ENCODE results near the gene IL4I1.
A peak's percentile ranks its signal among the peaks of the same experiment; 100 is the strongest.

Gene IL4I1

DNA sequence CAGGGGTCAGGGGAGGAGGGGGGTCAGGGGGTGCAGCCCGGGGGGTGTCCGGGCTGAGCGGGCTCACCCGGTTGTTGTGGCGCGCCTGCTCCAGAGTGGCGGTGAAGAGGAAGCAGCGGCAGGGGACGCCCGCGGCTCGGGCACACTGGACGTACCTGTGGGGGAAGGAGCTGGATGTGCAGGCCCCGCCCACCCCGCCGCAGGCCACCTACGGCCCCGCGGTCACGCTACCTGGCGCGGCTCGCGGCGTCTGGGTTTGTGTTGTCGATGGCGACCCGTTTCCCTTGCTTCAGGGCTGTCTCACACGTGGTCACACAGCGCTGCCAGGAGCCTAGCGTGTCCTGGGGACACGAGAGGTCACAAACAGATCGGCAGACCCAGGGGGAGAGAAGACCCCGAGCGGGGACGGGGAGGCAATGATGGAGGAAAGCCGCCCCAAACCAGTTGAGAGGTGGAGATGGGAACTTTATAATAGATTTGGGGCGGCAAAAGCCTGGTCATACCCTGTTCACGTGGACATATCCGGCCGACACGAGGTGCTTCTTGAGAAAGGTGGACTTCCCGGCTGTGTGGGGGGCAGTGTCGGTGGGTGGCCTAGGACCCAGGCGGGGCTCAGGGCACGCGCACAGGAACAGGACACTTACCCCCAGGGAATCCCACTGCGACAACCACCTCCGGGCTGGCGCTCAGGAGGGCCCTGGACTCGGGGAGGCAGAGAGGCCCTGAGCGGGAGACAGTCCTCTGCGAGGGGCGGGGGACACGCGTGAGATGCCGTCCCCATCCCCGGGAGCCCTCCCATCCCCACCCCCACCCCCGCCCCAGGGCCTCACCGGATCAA lies 34.9 kb downstream of the IL4I1 start:
- no peak for DNase-seq

DNA sequence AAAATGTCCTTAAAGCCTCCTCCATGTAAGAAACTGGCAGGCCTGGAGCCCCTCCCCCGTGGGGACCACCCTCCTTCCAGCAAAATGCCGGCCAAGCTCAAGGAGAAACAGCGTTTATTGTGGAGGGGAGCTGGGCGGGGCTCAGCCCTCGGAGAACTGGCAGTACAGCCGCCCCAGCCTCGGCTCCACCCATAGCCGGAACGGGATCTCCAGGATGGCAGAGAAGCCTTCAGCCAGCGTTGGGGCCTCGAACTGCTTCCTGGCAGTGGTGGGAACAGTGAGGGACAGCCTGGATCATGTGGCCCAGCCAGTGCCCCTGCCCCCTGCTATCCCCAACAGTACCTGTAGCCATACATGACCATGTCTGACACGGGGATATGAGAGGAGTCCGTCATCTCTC lies 35.6 kb downstream of the IL4I1 start:
- DNase-seq = no peak

DNA sequence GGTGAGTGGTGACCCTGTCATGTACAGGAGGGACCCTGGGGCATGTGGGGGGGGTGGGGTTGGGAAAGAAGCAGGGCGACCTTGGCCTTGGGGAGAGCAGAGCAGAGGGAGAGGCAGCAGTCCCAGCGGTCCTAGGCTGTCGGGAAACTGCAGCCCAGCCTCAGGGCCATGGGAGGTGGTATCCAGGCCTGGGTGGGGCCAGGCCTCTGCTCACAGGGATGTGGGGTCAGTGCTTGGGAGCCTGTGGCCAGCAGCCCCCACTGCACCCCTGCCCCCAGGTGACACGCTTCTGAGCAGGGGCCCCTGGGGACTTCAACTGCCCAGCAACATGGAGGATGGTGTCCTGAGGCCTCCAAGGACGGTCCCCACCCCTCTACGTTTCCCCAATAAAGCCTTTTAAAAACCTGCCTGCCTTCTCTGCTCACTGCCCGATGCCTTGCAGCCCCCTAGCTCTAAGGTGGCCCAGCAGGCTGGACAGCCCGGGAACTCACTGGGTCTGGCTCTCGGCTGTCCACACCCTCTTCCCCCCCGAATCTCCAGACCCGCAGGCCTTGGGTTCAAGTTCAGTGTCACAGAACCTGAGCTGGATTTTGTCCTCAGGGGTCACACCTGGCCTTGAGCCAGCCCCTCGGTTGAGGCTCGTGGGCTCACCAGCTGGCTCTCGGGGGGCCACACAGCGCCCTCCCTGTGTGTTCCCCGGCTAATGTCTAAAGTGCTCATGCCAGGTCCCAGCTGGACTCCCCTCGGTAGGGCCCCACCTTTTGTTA lies 36.2 kb downstream of the IL4I1 start:
- no peak for DNase-seq

DNA sequence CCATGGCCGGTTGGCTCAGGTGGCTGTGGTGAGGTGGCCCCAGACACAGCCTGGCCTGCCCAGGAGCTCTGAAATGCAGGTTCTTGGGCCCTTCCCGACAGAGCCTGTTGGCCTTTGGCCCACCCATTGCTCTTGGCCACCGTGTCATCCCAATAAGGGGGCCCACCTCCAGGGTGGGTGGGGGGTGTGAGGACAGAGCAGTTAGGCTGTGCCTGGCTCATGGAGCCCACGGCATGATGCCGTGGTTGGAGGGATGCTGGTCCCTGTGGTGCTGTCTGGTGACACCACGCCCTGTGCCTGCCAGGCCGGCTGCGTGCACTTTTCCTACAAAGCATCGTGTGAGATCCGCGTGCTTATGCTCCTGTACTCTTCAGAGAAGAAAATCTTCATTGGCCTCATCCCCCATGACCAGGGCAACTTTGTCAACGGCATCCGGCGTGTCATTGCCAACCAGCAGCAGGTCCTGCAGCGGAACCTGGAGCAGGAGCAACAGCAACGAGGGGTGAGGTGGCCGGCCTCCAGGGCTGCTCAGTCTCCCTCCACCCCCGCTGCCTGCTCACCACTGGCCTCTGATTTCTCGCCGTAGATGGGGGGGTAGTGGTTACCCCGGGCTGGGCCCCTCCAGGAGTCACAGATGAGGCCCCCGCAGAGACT lies 36.9 kb downstream of the IL4I1 start:
- DNase-seq = no peak

DNA sequence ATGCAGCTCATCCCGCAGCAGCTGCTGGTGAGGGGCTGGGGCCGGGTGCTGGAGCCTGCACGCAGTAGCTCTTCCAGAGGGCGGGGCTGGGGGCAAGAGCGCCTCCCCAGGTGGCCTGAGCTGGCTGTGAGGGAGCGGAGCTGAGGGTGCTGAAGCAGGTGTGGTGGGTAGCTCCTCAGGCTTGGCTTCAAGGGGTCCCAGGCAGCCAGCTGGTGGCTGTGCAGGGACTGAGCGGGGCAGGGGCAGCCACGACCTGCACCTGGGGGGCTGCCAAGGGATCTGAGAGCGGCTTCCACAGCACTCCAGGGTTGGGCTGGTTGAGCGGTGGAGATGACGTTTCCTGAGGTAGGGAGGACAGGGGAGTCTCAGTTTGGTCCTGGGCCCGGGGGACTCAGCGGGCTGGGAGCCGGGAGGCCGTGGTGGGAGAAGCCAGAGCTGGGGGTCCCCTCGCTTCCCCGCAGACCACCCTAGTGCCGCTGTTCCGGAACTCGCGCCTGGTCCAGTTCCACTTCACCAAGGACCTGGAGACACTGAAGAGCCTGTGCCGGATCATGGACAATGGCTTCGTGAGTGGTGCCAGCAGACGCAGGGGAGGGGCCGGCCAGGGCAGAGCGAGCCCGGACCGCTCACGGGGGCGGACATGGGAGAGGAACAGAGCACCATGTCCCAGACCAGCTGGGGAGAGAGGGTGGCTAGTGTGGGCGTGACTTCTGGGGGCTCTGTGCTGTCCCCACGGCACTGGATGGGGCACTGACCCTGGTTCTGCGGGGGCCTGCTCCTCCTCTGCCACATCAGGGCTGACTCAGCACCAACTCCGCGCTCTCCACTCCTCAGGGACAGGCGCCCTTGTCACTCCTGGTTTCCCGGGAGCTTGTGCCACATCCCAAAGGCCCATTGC lies 38.4 kb downstream of the IL4I1 start:
- no peak for DNase-seq

DNA sequence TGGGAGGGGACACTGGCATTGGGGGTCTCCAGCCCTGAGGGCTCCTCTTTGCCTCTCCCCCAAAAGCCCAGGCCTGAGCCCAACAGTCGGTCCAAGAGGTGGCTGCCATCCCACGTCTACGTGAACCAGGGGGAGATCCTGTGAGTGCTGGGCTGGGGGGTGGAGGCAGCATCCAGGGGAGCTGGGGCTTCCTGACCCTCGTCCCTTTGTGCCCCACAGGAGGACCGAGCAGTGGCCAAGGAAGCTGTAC lies 38.9 kb downstream of the IL4I1 start:
- no peak for DNase-seq

DNA sequence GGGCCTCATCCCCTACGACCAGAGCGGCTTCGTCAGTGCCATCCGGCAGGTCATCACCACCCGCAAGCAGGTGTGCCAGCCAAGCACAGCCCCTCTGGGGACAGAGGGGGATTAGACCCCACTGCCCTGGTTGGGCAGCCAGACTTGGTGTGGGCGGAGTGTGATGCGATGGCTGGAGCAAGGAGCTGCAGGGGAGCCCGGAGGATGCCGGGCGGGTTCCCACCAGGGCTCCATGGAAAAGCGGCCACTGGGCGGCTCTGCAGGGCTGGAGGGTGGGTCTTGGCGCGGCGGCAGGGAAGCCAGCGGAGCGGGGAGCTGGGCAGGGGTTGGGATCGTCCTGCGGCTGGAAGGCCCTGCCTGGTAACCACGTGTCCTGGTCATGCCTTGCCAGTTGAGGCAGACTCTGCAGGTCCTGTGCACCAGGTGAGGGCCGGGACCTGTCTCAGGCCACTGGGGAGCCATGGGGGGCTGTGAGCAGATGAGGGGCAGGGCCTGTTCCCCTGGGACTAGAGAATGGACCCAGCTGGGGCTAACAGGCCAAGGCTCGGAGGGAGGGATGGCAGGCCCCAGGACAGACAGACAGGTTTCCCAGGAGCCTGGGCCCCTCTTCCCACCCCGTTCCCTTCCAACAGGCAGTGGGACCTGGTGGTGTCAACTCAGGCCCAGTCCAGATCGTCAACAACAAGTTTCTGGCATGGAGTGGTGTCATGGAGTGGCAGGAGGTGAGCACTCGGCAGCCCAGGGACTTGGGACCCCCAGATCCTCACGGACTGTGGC lies 39.4 kb downstream of the IL4I1 start:
- DNase-seq = no peak

DNA sequence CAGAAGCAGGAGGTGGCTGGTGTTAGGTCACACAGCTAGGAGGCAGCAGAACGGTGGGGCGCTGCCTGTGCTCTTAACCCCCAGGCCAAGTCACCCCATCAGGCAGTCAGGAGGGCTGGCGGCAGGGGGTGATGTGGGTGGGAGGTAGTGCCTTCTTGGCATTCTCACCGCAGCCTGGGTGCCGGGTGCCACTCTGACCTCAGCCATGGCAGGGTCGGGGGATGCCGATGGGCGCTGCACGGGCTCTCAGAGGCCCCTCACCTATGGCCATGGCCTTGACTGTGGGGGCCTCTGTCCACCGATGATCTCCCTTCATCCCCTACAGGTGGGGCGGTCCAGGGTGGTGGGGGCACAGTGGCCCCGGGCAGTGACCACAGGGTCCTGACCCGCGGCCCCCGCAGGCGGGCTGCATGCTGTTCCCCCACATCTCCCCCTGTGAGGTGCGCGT lies 40.1 kb downstream of the IL4I1 start:
- no peak for DNase-seq

DNA sequence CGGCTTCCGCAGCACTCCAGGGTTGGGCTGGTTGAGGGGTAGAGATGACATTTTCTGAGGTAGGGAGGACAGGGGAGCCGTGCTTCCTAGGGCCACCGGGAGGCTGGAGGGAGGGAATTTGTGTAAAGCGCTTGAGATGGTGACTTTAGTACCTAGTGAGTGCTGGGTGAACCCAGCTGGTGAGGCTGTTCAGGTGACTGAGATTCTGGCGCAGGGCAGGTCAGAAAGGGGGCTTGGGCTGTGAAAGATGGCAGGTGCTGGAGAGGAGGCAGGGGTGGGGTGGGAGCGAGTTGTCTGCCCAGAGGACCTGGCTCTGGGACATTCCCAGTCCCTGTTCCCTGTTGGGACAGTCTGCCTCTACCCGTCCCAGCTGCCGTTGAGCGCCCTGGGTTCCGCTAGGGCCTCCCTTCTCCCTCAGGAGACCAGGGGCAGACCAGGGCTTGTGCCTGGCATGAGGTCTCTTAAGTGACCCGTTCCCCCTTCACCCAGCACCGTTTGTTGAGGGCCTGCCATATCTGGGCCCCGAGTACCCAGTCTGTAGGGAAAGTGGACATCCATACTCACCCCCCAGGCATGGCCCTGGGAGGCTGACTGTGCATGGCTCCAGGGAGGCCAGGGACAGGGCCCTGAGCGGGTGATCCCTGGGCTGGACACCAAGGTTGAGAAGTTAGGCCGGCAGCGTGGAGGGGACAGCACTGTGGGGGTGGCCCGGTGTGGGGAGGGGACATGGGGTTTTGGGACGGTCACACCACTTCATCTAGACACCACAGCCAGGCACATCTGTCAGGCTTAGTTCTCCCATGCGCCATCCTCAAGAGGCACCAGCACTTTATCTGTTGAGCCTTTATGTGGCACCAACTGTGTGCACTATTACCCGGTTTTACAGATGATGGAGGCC lies 40.8 kb downstream of the IL4I1 start:
- no peak for DNase-seq

DNA sequence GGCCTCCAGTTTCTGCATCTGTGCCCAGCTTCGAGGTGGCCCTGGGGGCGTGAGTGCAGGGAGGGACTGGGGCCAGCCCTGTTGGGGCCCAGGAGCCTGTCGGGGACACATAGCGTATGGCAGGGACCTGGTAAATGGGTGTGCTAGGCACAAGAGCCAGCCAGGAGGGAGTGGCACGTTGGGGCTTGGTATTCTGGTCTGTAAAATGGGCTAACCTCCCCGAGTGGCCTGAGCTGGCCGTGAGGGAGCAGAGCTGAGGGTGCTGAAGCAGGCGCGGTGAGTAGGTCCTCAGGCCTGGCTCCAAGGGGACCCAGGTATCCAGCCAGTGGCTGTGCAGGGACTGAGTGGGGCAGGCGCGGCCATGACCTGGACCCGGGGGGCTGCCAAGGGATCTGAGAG lies 41.4 kb downstream of the IL4I1 start:
- DNase-seq = no peak

DNA sequence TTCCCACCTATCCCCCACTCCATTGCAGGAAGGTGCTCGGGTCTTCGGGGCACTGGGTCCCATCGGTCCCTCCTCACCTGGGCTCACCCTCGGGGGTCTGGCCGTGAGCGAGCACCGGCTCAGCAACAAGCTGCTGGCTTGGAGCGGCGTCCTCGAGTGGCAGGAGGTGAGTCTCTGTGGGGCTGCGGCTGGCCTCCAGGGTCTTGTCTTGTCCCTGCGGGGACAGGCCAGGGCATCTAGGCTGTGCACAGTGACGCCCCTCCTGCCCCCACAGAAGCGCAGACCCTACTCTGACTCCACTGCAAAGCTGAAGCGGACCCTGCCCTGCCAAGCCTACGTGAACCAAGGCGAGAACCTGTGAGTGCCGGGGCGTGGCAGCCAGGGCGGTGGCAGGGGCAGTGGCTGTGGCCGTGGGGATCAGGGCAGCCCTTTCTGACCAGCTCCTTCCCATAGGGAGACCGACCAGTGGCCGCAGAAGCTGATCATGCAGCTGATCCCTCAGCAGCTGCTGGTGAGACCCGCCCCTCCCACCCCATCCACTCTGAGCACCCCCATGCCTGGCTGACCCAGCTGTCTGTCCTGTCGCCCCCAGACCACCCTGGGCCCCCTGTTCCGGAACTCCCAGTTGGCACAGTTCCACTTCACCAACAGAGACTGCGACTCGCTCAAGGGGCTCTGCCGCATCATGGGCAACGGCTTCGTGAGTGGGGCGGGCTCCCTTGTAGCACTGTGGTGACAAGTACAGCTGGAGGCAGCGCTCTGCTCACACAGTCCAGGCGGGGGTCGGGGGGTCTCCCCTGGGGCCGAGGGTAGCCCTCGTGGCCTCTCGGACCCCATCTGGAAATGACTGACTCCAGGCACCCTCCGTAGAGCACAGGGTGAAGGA lies 42.1 kb downstream of the IL4I1 start:
- DNase-seq = no peak

DNA sequence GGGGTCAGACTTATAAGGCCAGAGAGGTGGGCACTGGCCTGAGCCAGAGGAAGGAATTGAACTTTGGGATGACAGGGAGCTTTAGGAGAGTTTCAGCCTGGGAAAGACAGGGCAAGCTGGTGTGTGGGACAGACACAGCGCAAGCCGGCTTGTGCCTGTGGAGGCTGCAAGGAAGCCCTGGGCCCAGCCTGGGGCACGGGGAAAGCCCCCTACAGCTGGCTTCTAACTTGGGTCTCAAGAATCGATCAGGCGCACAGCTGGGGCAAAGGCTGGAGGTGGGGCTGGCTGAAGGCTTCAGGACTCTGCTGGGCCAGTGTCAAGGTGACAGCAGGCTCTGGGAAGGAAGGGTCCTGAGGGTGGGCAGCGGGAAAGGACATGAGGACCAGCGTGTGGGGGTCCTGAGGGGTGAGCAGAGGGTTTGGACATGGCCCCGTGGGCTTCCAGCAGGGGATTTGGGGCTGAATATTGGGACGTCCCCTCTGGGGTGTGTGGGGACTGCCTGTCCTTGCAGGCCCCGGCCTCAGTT lies 42.8 kb downstream of the IL4I1 start:
- no peak for DNase-seq

DNA sequence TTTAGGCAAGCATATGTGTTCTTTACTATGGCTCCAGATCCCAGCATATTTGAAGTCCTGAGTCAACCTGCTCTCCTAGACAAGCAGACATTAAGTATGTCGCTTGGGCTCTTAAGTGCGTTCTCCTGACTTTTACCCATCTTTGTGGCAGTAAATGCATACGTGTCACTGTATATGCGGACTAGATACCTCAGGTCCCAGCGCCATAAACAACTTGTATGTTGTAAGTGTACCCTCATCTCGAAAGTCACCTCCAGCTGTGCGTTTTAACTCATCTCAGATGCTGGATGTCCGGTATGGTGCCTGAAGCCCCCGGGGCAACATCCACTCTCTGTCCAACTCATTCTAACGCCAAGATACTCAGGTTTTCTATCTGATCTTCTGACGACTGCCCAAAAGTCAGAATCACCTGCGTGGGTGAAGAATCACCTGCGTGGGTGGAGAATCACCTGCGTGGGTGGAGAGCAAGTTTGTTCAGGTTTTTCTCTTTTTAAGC lies 44.0 kb downstream of the IL4I1 start:
- DNase-seq = no peak

DNA sequence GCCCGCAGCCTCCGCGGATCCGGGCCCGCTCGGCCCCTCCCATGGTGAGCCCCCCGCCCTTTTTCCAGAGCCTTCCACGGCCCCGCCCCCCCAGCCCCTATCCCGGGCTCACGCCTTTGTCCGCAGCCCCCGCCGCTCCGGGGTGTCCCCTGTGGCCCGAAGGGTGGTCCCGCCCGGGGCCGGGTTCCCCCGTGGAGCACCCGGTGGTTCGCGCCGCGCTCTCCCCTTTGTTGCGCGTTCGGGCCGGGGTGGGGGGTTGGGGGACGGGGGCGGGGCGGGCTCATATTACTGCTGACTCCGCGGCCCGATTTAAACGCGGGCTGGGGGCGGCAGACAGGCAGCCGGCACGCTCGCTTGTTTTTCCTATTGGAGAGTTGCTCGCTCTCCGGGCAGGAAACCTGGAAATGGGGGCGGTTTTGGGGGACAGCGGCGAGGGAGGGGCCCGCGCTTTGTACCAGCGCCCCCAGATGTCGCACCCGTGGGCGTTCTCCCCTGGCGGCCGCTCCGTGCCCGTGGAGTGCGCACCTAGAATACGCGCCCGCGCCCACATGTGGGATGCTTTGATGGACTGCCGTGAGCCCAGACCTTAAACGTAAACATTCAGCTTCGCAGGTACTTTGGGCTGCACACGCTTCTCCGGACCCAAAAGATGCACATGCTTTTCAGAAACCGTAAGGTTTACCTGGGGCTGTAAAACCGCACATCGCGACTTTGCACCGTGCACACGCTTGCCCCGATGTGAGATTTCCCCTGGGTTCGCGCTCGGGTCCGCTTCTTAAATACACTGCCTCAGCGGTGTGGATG lies 45.0 kb downstream of the IL4I1 start:
- peak; percentile 30 for DNase-seq

DNA sequence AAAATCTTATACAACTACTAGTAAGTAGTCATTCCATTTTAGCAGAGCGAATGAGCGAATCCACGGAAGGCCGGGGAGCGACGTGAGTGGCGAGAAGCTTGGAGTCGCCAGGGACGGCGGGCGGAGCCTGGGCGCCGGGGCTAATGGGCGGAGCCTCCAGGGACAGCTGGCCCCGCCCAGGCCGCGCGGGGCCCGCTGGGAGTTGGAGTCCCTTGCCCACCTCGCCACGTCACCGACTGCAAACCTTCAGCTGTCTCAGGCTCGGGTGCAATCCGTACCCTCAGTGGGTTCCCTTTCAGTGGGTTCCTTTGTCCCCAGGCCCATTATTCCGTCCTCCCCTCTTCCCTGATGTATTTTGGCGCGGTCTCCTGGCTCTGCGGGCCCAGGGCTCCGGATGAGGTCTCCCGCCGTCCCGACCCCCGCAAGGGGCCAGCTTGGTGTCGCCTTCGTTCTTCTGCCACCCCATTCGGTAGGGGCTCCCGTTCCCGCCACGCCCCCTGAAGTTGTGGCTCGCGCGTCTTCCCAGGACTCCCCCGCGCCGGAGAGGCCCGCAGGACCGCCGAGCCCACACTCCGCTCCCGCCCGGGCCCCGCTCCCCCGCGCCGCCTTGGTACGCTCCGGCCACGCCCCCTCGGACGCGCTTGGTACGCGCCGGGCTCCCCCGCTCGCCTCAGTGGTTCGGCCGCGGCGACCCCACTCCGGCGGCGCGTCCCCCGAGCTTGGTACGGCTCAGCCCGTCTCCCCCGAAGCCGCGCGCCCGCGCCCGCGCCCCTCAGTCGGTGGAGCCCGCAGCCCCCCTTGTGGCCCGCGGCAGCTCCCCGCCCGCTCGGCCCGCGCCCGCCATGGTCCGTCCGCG lies 46.0 kb downstream of the IL4I1 start, which contains the start of gene PTOV1:
PTOV1 (plus strand) TSS at position 673 of the 856 bp plus-strand sequence.
- peak; percentile 80 for DNase-seq

DNA sequence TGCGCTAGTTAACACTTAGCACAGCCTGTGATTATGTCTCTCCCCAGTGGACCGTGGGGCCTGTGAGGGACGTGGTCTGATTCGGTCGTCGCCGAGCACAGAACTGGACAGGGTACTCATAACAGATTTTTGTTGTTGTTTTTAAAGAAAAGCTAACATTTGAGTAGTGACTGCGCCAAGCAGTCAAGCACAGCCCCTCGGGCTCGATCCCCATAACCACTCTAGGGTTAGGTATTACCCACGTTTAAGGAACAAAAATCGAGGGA lies 46.5 kb downstream of the IL4I1 start:
- DNase-seq = no peak

DNA sequence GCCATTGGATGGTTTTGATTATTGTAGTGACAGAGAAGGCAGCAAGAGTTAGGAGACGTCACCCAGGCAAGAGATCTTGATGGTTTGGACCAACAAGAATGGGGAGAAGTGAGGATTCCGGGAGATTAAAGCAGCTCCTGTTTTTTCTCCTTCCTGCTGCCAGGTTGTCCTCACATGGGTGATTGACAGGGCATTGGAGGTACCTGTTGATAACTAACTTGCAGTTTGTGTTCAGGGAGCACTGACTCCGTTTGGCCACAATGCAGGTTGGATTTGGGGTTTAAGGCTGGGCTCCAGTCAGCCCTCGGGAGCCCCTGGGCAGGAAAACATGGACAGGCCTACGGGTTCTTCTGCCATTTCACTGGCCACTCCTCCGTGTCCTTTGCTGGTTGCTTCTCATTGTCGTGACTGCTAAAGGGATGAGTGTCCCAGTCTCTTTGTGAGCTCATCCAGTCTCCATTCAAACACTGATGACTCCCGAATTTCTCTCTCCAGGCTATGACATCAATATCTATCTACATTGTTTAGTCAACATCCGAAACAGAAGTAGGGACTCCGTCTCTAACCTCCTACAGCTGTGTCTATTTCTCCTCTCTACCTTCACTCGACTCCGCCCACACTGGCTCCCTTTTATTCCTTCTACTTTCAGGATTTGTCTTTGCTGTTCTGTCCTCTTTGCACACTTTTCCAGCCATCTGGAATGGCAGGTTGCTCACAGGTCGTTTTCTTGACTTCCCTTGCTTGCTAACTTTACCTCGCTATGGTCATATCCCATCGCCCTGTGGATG lies 47.1 kb downstream of the IL4I1 start:
- no peak for DNase-seq

Data from effector CD8-positive, alpha-beta T cell (primary cell).